AG08396 (cell line): ENCODE results near the gene GAL3ST1.
"Not testable (repeated sequence)": the region's sequence is repeated elsewhere in the genome, so short reads cannot be mapped to it uniquely, and the experiment has no call there.

Experiments used
- DNase-seq: peaks from one replicate; pipeline ENCODE4 v3.0.0; 2012; ENCODE audit warnings: low spot score, mixed read lengths

Gene GAL3ST1

GRCh38 chr22:30596886-30597285, 22.4 kb upstream of the GAL3ST1 start:
- DNase-seq = no peak

- DNase-seq = no peak
Measured at GRCh38 chr22:30596199-30596598, 21.7 kb upstream of the GAL3ST1 start.

- not testable (repeated sequence) for DNase-seq
Measured at GRCh38 chr22:30592360-30592713, 17.9 kb upstream of the GAL3ST1 start.

- DNase-seq = peak; percentile 98
Measured at GRCh38 chr22:30591588-30592359, 17.3 kb upstream of the GAL3ST1 start, which contains the start of gene PES1. Gene PES1 (minus strand): TSS chr22:30591910. CDS start chr22:30591833, 77 bp downstream.

GRCh38 chr22:30591191-30591587, 16.7 kb upstream of the GAL3ST1 start:
- DNase-seq = no peak

GRCh38 chr22:30586414-30586813, 11.9 kb upstream of the GAL3ST1 start:
- DNase-seq = no peak

- no peak for DNase-seq
Measured at GRCh38 chr22:30584441-30584840, 10.0 kb upstream of the GAL3ST1 start.

GRCh38 chr22:30582788-30583545, 8.5 kb upstream of the GAL3ST1 start:
- no peak for DNase-seq

GRCh38 chr22:30582051-30582450, 7.6 kb upstream of the GAL3ST1 start:
- no peak for DNase-seq

- no peak for DNase-seq
Measured at GRCh38 chr22:30580896-30581295, 6.4 kb upstream of the GAL3ST1 start.

GRCh38 chr22:30578481-30578880, 4.0 kb upstream of the GAL3ST1 start:
- no peak for DNase-seq

- DNase-seq = no peak
Measured at GRCh38 chr22:30575859-30576258, 1.4 kb upstream of the GAL3ST1 start.

GRCh38 chr22:30574997-30575671, 669 bp upstream of the GAL3ST1 start:
- peak; percentile 85 for DNase-seq

- DNase-seq = no peak
Measured at GRCh38 chr22:30573594-30574094, 821 bp downstream of the GAL3ST1 start.

- peak; percentile 23 for DNase-seq
Measured at GRCh38 chr22:30572840-30573593, 1.4 kb downstream of the GAL3ST1 start.

GRCh38 chr22:30572210-30572609, 2.3 kb downstream of the GAL3ST1 start:
- no peak for DNase-seq

- DNase-seq = no peak
Measured at GRCh38 chr22:30569674-30570202, 4.7 kb downstream of the GAL3ST1 start.

- no peak for DNase-seq
Measured at GRCh38 chr22:30568137-30568805, 6.2 kb downstream of the GAL3ST1 start.

GRCh38 chr22:30567277-30567676, 7.2 kb downstream of the GAL3ST1 start:
- DNase-seq = not testable (repeated sequence)

GRCh38 chr22:30566125-30566524, 8.3 kb downstream of the GAL3ST1 start:
- DNase-seq = no peak

- no peak for DNase-seq
Measured at GRCh38 chr22:30565341-30565740, 9.1 kb downstream of the GAL3ST1 start.
